GM12878 (cell line): ENCODE data around the gene PLD3. TPM values are rescaled to one million over a fixed set of nuclear protein-coding genes. Genes with fewer than 3 reads are reported as not detected.

Experiments
- ATAC-seq: fragments of 200-7000 bp; cut with Tn5 transposase; 3 replicates; pipeline ENCODE4 v1.9.1; 2020; ENCODE audit warnings: mild to moderate bottlenecking, moderate library complexity
- BruUV-seq: library from RNA; stranded (reverse); fragments of 400-500 nt; replicated peaks from 2 replicates; lab custom pipeline; 2021; lab: Mats Ljungman, UMichigan
- CTCF ChIA-PET: fragments of 300-600 bp; sonication (Branson Sonifier 250); formaldehyde crosslinking; extraction: SDS; loops from one replicate; lab custom pipeline; 2021; ENCODE audit warnings: inconsistent platforms; lab: Yijun Ruan, JAX
- POLR2A ChIA-PET: fragments of 350-600 bp; formaldehyde crosslinking; extraction: SDS; loops from one replicate; lab custom pipeline; 2021; ENCODE audit warnings: inconsistent platforms; lab: Charles Lee
- RAD21 ChIA-PET: fragments of 300-600 bp; sonication (Branson Sonifier 250); formaldehyde crosslinking; loops from one replicate; lab custom pipeline; 2023; ENCODE audit warnings: antibody characterized with exemption; ENCODE audit not compliant: unreplicated experiment; lab: Charles Lee
- SMC1A ChIA-PET: fragments of 300-600 bp; sonication (Branson Sonifier 250); formaldehyde crosslinking; loops from one replicate; lab custom pipeline; 2023; ENCODE audit not compliant: unreplicated experiment, uncharacterized antibody; lab: Charles Lee
- DNase-seq: peaks from one replicate; pipeline ENCODE4 v3.0.0-alpha.2; 2011; ENCODE audit warnings: low read depth, low spot score
- FAIRE-seq: peaks from 3 replicates; lab custom pipeline; 2011; peaks lifted over from hg19 to GRCh38; lab: Jason Lieb, UNC
- H2AFZ ChIP-seq: 2 replicates; pipeline ENCODE4 v1.6.0; 2011; ENCODE audit warnings: low read depth, low read length, control low read depth; ENCODE audit not compliant: control insufficient read depth
- H3K27ac ChIP-seq: 2 replicates; pipeline ENCODE4 v1.5.1; 2011; ENCODE audit warnings: control low read depth; ENCODE audit not compliant: control insufficient read depth, insufficient read depth
- H3K27me3 ChIP-seq, 2 experiments: replicated peaks in 1 of 2; 2 replicates each; pipeline versions ENCODE4 v1.6.0 to v1.6.1; 2011; ENCODE audit warnings: low read length in 1 of 2; ENCODE audit not compliant: control insufficient read depth in 2 of 2, insufficient read depth in 2 of 2
- H3K36me3 ChIP-seq, 2 experiments: 2 replicates each; pipeline ENCODE4 v1.5.1; 2011; ENCODE audit warnings: low read length in 1 of 2; ENCODE audit not compliant: control insufficient read depth in 2 of 2, insufficient read depth in 2 of 2
- H3K4me1 ChIP-seq: 2 replicates; pipeline ENCODE4 v1.6.1; 2011; ENCODE audit warnings: mild to moderate bottlenecking, low read length, moderate library complexity, mixed read lengths; ENCODE audit not compliant: control insufficient read depth, insufficient read depth
- H3K4me2 ChIP-seq: 2 replicates; pipeline ENCODE4 v1.6.0; 2011; ENCODE audit warnings: control low read depth; ENCODE audit not compliant: control insufficient read depth, insufficient read depth
- H3K4me3 ChIP-seq: fragments of 200-600 bp; sonication (generic); 2 replicates; pipeline ENCODE4 v1.5.1; 2016
- H3K79me2 ChIP-seq: 2 replicates; pipeline ENCODE4 v1.6.0; 2011; ENCODE audit warnings: low read length; ENCODE audit not compliant: control insufficient read depth, insufficient read depth
- H3K9ac ChIP-seq: 2 replicates; pipeline ENCODE4 v1.8.0; 2011; ENCODE audit warnings: low read length, control low read depth, mixed read lengths; ENCODE audit not compliant: control insufficient read depth, insufficient read depth
- H3K9me3 ChIP-seq: replicated peaks from 3 replicates; pipeline ENCODE4 v1.5.1; 2011; ENCODE audit warnings: mild to moderate bottlenecking, low read length; ENCODE audit not compliant: control insufficient read depth, insufficient read depth
- H4K20me1 ChIP-seq: 2 replicates; pipeline ENCODE4 v1.6.0; 2011; ENCODE audit not compliant: control insufficient read depth, insufficient read depth
- POLR2A ChIP-seq: IDR thresholded peaks from 2 replicates; pipeline ENCODE4 v1.6.1; 2011; ENCODE audit warnings: low read depth, mild to moderate bottlenecking, low read length
- ZNF687 ChIP-seq: fragments of 450-650 bp; IDR thresholded peaks from 2 replicates; pipeline ENCODE4 v1.6.1; 2017; ENCODE audit warnings: mild to moderate bottlenecking, moderate library complexity
- WGBS: methylation state at CpG from one replicate; pipeline ENCODE4 v1.1.6; 2016; ENCODE audit warnings: low lambda C conversion rate; ENCODE audit not compliant: insufficient replicate concordance, insufficient coverage; ENCODE audit errors: missing lambda C conversion rate; 5-methylcytosine and 5-hydroxymethylcytosine counted together
- in situ Hi-C: fragments of 300-500 bp; cut with MboI; formaldehyde crosslinking; loops from 9 replicates; pipeline ENCODE4 v1.14.3; 2018; ENCODE audit warnings: mixed read lengths
- intact Hi-C: fragments of 100-400 bp; cut with micrococcal nuclease; formaldehyde crosslinking; loops from one replicate; pipeline ENCODE4 v1.14.2; 2022; ENCODE audit not compliant: unreplicated experiment
- polyA plus RNA-seq, 11 experiments: library from polyadenylated mRNA; depleted of rRNA in 4 of 11; unstranded in 6 of 11; stranded (reverse) in 5 of 11; fragments of >200 nt; fragmentation: Nextera tagmentation in 4 of 11; fragmentation: Illumina TruSeq in 1 of 11; extraction: Ambion mirVana in 4 of 11; extraction: Trizol in 1 of 11; gene quantifications; 1 replicate in 1 of 11; 2 replicates in 10 of 11; pipeline versions ENCODE4 v1.2.1 to v1.2.3, GENCODE V29; 2011 to 2016; ENCODE audit warnings: inconsistent platforms in 2 of 11, missing spikeins in 2 of 11, low read depth in 1 of 11
- total RNA-seq, 4 experiments: library from RNA; depleted of rRNA in 3 of 4; stranded (reverse); fragments of >200 nt in 3 of 4; fragmentation: Illumina TruSeq in 1 of 4; extraction: Trizol in 1 of 4; gene quantifications; 2 replicates each; pipeline versions ENCODE4 v1.2.1 to v1.2.3, GENCODE V29; 2013 to 2021

The PLD3 gene
- total and polyA plus RNA-seq, 10 of the 15 experiments (the other 5 are each of a cell fraction or from before 2014, with no cell fraction given): 1.3 to 134 (median 72.7) TPM

- H3K79me2 ChIP-seq: no peaks in the 10 kb centered on the region
- no peak overlapping the region for H3K4me3 ChIP-seq
- no peaks in the 10 kb centered on the region for H4K20me1 ChIP-seq
- TF ChIP-seq POLR2A: 0 out of 2 replicates have a peak, but pooled peaks have one; percentile 31
- TF ChIP-seq ZNF687: no peak
- TF ChIP-seq, all 136 proteins: peak for 1
- no peak overlapping the region for H3K4me2 ChIP-seq
- DNase-seq: no peak
- in situ Hi-C loops (no loop called here), intact Hi-C loops (no loop called here)
- WGBS: 78% methylated on average over 14 of the region's 17 CpGs
- POLR2A ChIA-PET: interaction anchor here (0.6 kb wide), 1 partner anchor 955 kb away, joined by 4 read pairs; no protein-coding TSS in a partner anchor
- FAIRE-seq: no peak
- H3K36me3 ChIP-seq: no peaks in the 10 kb centered on the region; a peak in 1 of 4 replicates
- BruUV-seq: no TSS peak
- SMC1A ChIA-PET: no interaction called here
- H3K9ac ChIP-seq: no peak overlapping the region
- CTCF ChIA-PET: no interaction called here
- H3K9me3 ChIP-seq: no peaks in the 10 kb centered on the region
- no peak for ATAC-seq
- no peaks in the 10 kb centered on the region for H3K4me1 ChIP-seq
- no peak overlapping the region for H2AFZ ChIP-seq
- no peak overlapping the region for H3K27ac ChIP-seq
- H3K27me3 ChIP-seq: no peaks in the 10 kb centered on the region
- RAD21 ChIA-PET: no interaction called here
Observed at GRCh38 chr19:40376286-40376862, 27.9 kb downstream of the PLD3 start.
